ENCODE results near the gene CLCN1.
"Not testable (repeated sequence)": the region's sequence is repeated elsewhere in the genome, so short reads cannot be mapped to it uniquely, and the experiment has no call there.

The CLCN1 gene

DNA sequence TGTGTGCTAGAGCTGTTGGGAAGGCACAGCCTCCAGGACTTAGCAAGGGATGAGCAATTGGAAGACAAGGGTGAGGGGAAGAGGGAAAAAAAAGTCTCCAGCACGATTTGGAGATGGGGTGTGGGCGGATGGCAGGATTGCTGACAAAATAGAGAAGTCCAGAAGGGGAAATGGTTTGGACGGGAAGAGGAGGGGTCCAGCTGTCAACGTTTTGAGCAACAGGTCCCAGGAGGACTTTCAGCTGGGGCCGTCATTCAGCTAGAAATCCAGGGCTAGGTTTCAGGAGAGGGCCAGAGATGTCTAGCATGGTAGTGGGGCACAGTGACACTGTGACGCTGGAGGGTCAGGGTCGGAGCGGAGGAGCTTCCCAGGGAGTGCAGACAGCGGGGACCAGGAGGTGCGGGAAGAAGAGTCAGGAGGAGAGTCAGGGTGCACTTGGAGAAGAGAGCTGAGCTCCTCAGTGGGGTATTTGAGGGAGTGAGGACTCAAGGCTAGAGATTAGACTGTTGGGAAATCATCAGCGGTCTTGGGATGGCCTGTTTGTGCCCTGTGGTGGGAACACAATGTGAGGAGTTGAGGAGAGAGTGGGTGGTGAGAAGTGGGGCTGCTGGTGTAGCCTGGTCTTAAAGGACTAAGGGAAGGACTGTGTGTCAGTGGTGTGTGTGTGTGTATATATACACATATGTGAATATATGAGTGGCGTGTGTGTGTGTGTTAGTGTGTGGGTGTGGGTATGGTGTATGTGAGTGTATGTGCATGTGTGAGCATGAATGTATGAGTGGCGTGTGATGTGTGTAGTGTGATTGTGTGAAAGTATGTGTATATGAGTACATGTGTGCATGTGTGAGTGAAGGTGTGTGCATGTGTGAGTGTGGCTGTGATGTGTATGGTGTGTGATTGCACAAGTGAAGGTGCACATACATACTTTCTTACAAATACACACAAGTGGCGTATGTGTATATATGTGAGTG is 69.0 kb downstream of the CLCN1 start:
- no peak for DNase-seq (ENCODE audit: low read depth)

GRCh38 chr7:143385891-143386781 is 70.2 kb downstream of the CLCN1 start:
- no peak for DNase-seq (ENCODE audit: low read depth)

- DNase-seq (ENCODE audit: low read depth) = no peak
These were observed 71.5 kb downstream of the CLCN1 start for GRCh38 chr7:143387156-143387975.

- no peak for DNase-seq (ENCODE audit: low read depth)
These were observed 72.1 kb downstream of the CLCN1 start for GRCh38 chr7:143388051-143388450.

- no peak for DNase-seq (ENCODE audit: low read depth)
These were observed 72.7 kb downstream of the CLCN1 start for GRCh38 chr7:143388491-143389101.

DNA sequence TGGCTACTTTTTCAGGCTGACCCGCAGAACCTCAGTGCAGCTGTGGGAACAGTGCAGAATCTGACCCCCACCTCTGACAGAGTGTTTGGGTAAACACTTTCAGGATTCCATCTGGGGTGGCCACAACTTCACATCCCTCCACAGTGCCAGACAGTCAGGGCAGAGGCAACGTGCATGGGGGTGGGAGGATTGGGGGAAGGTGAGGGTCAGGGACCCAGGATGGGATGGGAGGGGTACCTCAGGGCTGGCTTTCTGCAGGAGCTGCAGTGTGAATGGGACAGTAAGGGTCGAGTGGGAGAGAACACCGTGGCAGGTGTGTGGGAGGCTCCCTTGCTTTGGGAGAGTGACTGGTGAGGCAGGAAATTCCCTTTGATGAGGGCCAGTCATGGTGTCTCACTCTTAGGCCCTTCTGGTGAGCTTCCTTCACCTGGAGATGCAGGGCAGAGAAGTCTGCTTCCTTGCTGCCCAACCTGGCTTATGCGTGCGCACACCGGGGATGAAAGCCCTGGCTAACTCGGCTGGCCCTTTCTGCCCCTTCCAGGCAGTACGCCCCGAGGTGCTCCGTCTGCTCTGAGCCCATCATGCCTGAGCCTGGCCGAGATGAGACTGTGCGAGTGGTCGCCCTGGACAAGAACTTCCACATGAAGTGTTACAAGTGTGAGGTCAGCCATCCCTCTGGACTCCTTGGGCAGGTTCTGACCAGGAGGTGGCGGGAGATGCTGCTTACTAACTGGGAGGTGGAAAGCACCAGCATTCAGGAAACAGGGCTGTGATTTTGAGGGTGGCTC is 73.6 kb downstream of the CLCN1 start:
- no peak for DNase-seq (ENCODE audit: low read depth)

GRCh38 chr7:143390104-143390772 is 74.3 kb downstream of the CLCN1 start:
- no peak for DNase-seq (ENCODE audit: low read depth)

DNA sequence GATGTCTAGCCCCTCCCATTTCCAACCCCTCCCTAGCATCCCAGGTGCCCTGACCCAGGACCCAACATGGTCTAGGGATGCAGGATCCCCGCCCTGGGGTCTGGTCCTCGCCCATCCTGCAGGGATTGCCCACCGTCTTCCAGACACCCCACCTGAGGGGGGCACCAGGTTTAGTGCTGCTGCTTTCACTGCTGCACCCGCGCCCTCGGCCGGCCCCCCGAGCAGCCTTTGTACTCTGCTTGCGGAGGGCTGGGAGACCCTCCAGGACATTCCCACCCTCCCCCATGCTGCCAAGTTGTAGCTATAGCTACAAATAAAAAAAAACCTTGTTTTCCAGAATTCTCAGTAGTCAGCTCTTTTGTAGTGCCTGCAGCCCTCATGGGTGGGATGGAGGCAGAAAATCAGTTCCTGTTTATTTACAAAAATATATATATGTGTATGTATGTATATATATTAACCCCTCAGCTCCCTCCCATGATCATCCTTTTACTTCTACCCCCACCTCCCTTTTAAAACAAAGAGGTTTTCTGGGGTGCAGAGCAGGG is 74.9 kb downstream of the CLCN1 start:
- DNase-seq (ENCODE audit: low read depth) = no peak

DNA sequence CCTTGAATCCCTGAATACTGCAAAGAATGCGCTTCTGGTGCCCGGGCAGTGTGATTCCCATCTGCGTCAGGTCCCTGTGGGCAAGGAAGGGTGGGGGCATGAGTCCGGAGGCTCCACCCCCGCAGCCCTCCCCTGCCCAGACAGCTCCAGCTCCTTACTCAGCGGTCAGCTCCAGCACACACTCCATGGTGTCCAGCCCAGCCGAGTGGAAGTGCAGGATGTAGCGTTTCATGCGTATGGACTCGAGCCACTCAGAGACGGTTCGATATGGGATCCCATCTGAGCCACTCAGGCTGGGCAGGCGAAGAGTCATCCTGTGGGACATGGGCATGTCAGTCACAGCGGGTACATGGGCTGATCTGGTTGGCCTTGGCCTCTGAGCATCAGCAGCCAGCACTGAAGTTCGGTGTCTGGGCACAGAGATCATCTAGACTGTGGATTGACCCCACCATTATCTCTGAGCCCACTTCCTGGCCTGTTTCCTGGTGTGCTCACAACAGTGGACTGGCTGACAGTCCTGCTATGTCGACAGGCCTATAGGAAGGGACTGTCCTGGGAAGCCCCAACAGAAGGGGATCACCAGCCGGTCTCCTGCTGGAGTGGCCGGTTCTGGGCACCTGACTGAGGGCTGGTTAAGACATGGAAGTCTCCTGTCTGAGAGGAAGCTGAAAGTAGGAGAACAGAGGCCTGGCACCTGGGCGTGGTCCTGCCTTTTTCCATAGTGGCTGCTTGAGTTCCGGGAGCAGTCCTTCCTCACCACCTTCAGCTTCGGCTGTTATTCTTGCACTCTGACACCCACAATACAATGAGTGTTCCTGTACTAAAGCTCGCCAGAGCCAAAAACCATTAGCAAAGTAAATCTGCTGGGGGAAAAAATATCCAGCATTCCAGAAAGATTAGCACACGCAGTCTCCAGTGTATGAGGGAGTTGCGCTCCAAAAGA is 75.8 kb downstream of the CLCN1 start:
- DNase-seq (ENCODE audit: low read depth) = peak; percentile 58

- DNase-seq (ENCODE audit: low read depth) = not testable (repeated sequence)
These were observed 76.5 kb downstream of the CLCN1 start for GRCh38 chr7:143392427-143392826.

- DNase-seq (ENCODE audit: low read depth) = no peak
These were observed 77.0 kb downstream of the CLCN1 start for GRCh38 chr7:143392875-143393266.

DNA sequence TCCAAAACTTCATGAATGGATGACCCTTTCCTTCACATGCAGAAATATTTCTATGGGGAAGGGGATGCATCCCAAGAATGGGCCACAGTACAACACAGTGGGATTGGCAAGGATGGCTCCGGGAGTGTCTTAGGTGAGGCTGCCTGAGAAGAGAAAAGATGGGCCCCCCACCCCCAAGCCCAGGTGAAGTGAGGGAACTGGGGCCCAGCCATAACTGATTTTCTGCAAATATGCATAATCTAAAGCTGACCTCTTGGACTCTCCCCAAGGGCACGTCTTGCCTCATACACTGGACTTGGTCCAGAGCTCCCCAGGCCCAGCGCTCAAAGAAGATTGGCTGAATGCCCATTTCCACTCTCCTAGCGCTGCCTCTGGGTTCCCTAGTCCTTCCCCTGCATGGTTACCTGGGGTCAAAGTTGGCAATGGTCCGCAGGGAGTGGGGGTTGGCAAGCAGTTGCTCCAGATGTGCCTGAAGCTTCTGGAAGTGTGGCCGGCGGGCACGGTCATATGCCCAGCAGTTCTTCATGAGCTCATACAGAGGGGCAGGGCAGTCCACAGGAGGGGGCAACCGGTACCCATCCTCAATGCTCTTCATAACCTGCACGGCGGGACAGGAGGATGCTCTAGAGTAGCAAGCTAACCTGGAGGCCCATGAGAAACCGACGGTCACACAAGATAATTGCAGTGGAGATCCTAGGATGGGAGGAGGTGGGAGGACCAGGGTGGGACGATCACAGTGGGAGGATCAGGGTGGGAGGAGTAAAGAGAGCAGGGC is 77.5 kb downstream of the CLCN1 start:
- DNase-seq (ENCODE audit: low read depth) = no peak

- DNase-seq (ENCODE audit: low read depth) = no peak
These were observed 78.2 kb downstream of the CLCN1 start for GRCh38 chr7:143394068-143394467.

DNA sequence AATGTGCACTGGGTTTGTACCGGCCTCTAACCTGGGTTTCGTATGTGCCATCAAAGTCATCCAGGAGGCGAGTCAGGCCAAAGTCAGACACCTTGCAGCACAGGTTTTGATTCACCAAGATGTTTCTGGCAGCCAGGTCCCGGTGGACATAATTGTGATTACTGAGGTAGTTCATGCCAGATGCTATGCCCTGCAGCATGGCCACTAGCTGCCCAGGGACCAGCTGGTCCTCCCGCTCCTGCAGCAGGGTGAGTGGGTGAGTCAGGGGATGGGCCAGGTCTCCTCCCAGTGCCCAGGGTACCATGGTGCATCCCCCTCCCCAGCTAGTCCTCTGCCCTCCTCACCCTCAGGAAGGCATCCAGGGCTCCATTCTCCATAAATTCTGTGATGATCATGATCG is 78.9 kb downstream of the CLCN1 start:
- no peak for DNase-seq (ENCODE audit: low read depth)

- no peak for DNase-seq (ENCODE audit: low read depth)
These were observed 79.6 kb downstream of the CLCN1 start for GRCh38 chr7:143395187-143396149.

DNA sequence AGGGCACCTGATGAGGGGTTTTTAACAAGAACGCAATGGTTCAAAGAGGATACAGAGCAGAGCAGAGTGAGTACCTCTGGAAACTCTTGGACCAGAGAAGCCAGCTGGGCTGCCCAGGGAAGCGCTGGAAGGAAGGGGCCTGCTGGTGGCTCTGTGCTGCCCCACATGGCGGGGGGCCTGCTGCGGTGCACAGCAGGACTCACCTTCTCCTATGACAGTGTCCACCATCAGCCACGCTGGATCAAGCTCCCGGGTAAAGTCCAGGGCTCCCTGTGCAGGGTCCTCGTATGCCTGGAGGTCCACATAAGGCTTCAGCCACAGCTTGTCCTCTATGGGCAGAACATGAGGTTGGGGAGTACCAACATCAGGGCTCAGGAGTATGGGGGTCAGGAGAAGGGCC is 80.3 kb downstream of the CLCN1 start:
- DNase-seq (ENCODE audit: low read depth) = no peak

Data from GM04503 (cell line).